NCI-H774 (cell line): Measurements from ENCODE around the gene PCDHA1.
"Not testable (repeated sequence)": the region's sequence is repeated elsewhere in the genome, so short reads cannot be mapped to it uniquely, and the experiment has no call there.

Experiments used
- DNase-seq: peaks from one replicate; lab custom pipeline; 2025; lab: John Stamatoyannopoulos, UW

PCDHA1 gene

GRCh38 chr5:140849831-140850634 is 64.1 kb downstream of the PCDHA1 start:
- DNase-seq: not testable (repeated sequence)

- no peak for DNase-seq
Observed at GRCh38 chr5:140855772-140856674, 70.1 kb downstream of the PCDHA1 start, which contains the start of gene PCDHA10. Gene PCDHA10 (plus strand): TSS chr5:140855897. CDS start chr5:140856049, 152 bp downstream.

- no peak for DNase-seq
Observed at GRCh38 chr5:140857177-140857986, 71.4 kb downstream of the PCDHA1 start.

GRCh38 chr5:140857987-140858240 is 72.0 kb downstream of the PCDHA1 start:
- no peak for DNase-seq

- no peak for DNase-seq
Observed at GRCh38 chr5:140862441-140863295, 76.7 kb downstream of the PCDHA1 start.

GRCh38 chr5:140868721-140869554 is 83.0 kb downstream of the PCDHA1 start, which contains the start of gene PCDHA11:
Gene PCDHA11 (plus strand): TSS chr5:140868957. CDS start chr5:140869104, 147 bp downstream.
- no peak for DNase-seq

GRCh38 chr5:140869555-140869886 is 83.6 kb downstream of the PCDHA1 start:
- no peak for DNase-seq

- DNase-seq: no peak
Observed at GRCh38 chr5:140870221-140871201, 84.6 kb downstream of the PCDHA1 start.

- DNase-seq: no peak
Observed at GRCh38 chr5:140875085-140876065, 89.4 kb downstream of the PCDHA1 start, which contains the start of gene PCDHA12. Gene PCDHA12 (plus strand): TSS chr5:140875308. CDS start chr5:140875473, 165 bp downstream.

GRCh38 chr5:140876541-140877261 is 90.8 kb downstream of the PCDHA1 start:
- not testable (repeated sequence) for DNase-seq

- no peak for DNase-seq
Observed at GRCh38 chr5:140877262-140877581, 91.3 kb downstream of the PCDHA1 start.

GRCh38 chr5:140881889-140882590 is 96.1 kb downstream of the PCDHA1 start, which contains the start of gene PCDHA13:
Gene PCDHA13 (plus strand): TSS chr5:140882124. CDS start chr5:140882269, 145 bp downstream.
- no peak for DNase-seq

GRCh38 chr5:140882591-140882899 is 96.6 kb downstream of the PCDHA1 start:
- DNase-seq: no peak

GRCh38 chr5:140883373-140883772 is 97.4 kb downstream of the PCDHA1 start:
- DNase-seq: no peak

- no peak for DNase-seq
Observed at GRCh38 chr5:140883927-140884697, 98.2 kb downstream of the PCDHA1 start.

- no peak for DNase-seq
Observed at GRCh38 chr5:140916325-140916724, 130.4 kb downstream of the PCDHA1 start.
